ENCODE measurements around the gene AASS. TPM values are rescaled to one million over a fixed set of nuclear protein-coding genes. Genes with fewer than 3 reads are reported as not detected.
A peak's percentile ranks its signal among the peaks of the same experiment; 100 is the strongest.

AASS gene
- total RNA-seq, 4 donors from 2014 or later = 7.9 to 20.6 (median 15.5) TPM

GRCh38 chr7:122145937-122146645, 2.0 kb upstream of the AASS start:
- peaks cover 3% of the 10 kb centered on the region for H3K4me1 ChIP-seq
- H3K27me3 ChIP-seq = no peaks in the 10 kb centered on the region
- WGBS = 78% methylated on average over 4 of the region's 4 CpGs
- no peak overlapping the region for H3K4me3 ChIP-seq
- H3K27ac ChIP-seq = no peak overlapping the region
- no peak for DNase-seq (ENCODE audit: low spot score in 2 of 2)
- TF ChIP-seq CTCF (IDR thresholded peaks at IDR 0.05) = no peak
- TF ChIP-seq POLR2AphosphoS5 (IDR thresholded peaks at IDR 0.05) = no peak
- TF ChIP-seq POLR2A (IDR thresholded peaks at IDR 0.05) = no peak
- TF ChIP-seq EP300 (IDR thresholded peaks at IDR 0.05) = no peak
- H3K9me3 ChIP-seq = no peaks in the 10 kb centered on the region
- no peaks in the 10 kb centered on the region for H3K36me3 ChIP-seq

- H3K9me3 ChIP-seq = no peaks in the 10 kb centered on the region
- H3K27ac ChIP-seq = peak overlapping the region; percentile 96
- 1% methylated on average over 18 of the region's 18 CpGs for WGBS
- no peak for TF ChIP-seq EP300 (IDR thresholded peaks at IDR 0.05)
- no peak for TF ChIP-seq POLR2AphosphoS5 (IDR thresholded peaks at IDR 0.05)
- no peak for TF ChIP-seq POLR2A (IDR thresholded peaks at IDR 0.05)
- TF ChIP-seq CTCF (IDR thresholded peaks at IDR 0.05) = no peak
- no peaks in the 10 kb centered on the region for H3K27me3 ChIP-seq
- H3K4me1 ChIP-seq = peaks cover 3% of the 10 kb centered on the region
- DNase-seq (ENCODE audit: low spot score in 2 of 2) = peak; percentile 64 to 77
- H3K36me3 ChIP-seq = no peaks in the 10 kb centered on the region
- peak overlapping the region; percentile 96 for H3K4me3 ChIP-seq
Observed at GRCh38 chr7:122143376-122143750, 686 bp downstream of the AASS start.

GRCh38 chr7:122140918-122141317, 3.1 kb downstream of the AASS start:
- no peak for TF ChIP-seq POLR2AphosphoS5 (IDR thresholded peaks at IDR 0.05)
- TF ChIP-seq CTCF (IDR thresholded peaks at IDR 0.05) = no peak
- no peak for TF ChIP-seq EP300 (IDR thresholded peaks at IDR 0.05)
- no peak for TF ChIP-seq POLR2A (IDR thresholded peaks at IDR 0.05)

GRCh38 chr7:122137251-122138077, 6.6 kb downstream of the AASS start:
- Histone ChIP-seq H3K4me1 (peaks cover 27% of the 10 kb centered on the region), H3K36me3 (no peaks in the 10 kb centered on the region), H3K27me3 (no peaks in the 10 kb centered on the region), H3K27ac (no peak overlapping the region), H3K9me3 (no peaks in the 10 kb centered on the region), H3K4me3 (peak overlapping the region; percentile 32)
- TF ChIP-seq CTCF (IDR thresholded peaks at IDR 0.05) = no peak
- TF ChIP-seq POLR2AphosphoS5 (IDR thresholded peaks at IDR 0.05) = no peak
- no peak for TF ChIP-seq POLR2A (IDR thresholded peaks at IDR 0.05)
- no peak for TF ChIP-seq EP300 (IDR thresholded peaks at IDR 0.05)
- DNase-seq (ENCODE audit: low spot score in 2 of 2) = no peak
- 28% methylated on average over 5 of the region's 5 CpGs for WGBS

More at GRCh38 chr7:122140918-122141317, 3.1 kb downstream of the AASS start:
- Histone ChIP-seq H3K27me3 (no peaks in the 10 kb centered on the region), H3K4me3 (no peak overlapping the region), H3K4me1 (peaks cover 24% of the 10 kb centered on the region), H3K27ac (no peak overlapping the region), H3K36me3 (no peaks in the 10 kb centered on the region), H3K9me3 (no peaks in the 10 kb centered on the region)
- 83% methylated on average over 1 of the region's 1 CpG for WGBS
- no peak for DNase-seq (ENCODE audit: low spot score in 2 of 2)

GRCh38 chr7:122136639-122137245, 7.3 kb downstream of the AASS start:
- Histone ChIP-seq H3K4me1 (peaks cover 27% of the 10 kb centered on the region), H3K27me3 (no peaks in the 10 kb centered on the region), H3K4me3 (peak overlapping the region; percentile 32), H3K36me3 (no peaks in the 10 kb centered on the region), H3K27ac (no peak overlapping the region), H3K9me3 (no peaks in the 10 kb centered on the region)
- WGBS = 44% methylated on average over 1 of the region's 1 CpG
- TF ChIP-seq EP300 (IDR thresholded peaks at IDR 0.05) = no peak
- no peak for TF ChIP-seq CTCF (IDR thresholded peaks at IDR 0.05)
- TF ChIP-seq POLR2A (IDR thresholded peaks at IDR 0.05) = no peak
- TF ChIP-seq POLR2AphosphoS5 (IDR thresholded peaks at IDR 0.05) = no peak
- DNase-seq (ENCODE audit: low spot score in 2 of 2) = no peak
